Measurements from ENCODE around the gene KRT36.

DNA sequence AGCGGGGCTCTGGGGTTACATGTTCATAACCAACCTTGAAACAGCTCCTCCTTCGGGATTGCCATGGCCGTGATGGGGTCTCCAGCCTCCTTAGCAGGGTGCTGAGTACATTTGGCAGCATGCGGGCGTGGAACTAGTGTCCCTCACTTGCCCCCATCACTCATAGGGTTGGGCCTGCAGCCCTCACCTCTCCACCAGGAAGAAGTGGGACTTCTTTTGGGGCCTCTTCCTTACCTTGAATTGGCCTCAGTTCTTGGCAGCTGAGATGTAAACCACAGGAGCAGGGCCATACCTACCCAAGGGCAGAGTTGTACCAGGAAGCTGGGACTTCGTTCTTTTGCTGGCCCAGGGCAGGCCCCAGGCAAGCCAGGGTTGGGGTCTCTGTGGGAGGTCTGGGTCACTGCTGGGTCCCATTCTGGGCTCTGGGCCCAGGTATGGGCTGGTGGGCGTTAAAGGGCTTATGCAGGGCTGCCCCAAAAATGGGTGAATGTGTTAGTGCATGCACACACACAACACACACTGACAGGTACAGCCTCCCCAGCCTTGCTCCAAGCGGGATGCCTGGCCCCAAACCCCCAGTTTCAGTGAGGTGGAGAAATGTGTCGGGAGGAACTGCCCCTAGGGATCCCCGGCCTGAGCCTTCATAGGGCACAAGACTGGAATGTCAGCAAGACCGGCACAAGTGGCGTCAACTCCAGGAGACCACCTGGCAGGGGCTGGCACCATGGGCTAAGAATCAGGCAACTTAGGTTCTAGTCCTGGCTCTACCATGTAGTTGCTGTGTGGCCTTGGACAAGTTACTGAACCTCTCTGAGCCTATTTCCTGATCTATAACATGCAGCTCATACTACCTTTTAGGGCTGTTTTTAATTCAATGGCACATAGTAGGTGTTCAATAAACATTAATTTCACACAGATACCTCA, 32.9 kb upstream of the KRT36 start:
- TF ChIP-seq CTCF (conservative IDR thresholded peaks at IDR 0.05), result no peak
- no peak for TF ChIP-seq ZFX (IDR thresholded peaks at IDR 0.05)
